Gastrocnemius medialis (tissue), 4 donors: Measurements from ENCODE around the gene PRR22. TPM values are rescaled to one million over a fixed set of nuclear protein-coding genes. Genes with fewer than 3 reads are reported as not detected.

Experiments
- ATAC-seq, 2 donors: fragments of 150-250 bp; one replicate each; pipeline ENCODE4 v1.9.1; 2016
- DNase-seq, 2 donors: peaks; one replicate each; pipeline ENCODE4 v3.0.0-alpha.2; 2019
- H3K27ac ChIP-seq, 4 donors: fragments of 200-600 bp; sonication (generic); 1 replicate in 1 of 4; 2 replicates in 3 of 4; pipeline ENCODE4 v1.5.1; 2016 to 2018; ENCODE audit warnings: mild to moderate bottlenecking in 2 of 4, moderate library complexity in 1 of 4
- H3K27me3 ChIP-seq, 3 donors: fragments of 200-600 bp; sonication (generic) in 2 of 3; 1 replicate in 1 of 3; 2 replicates in 2 of 3; pipeline versions ENCODE4 v1.5.1 to v1.6.0; 2016 to 2019; ENCODE audit warnings: mild to moderate bottlenecking in 1 of 3, moderate library complexity in 1 of 3
- H3K36me3 ChIP-seq, 2 donors: fragments of 200-600 bp; sonication (generic) in 1 of 2; one replicate each; pipeline ENCODE4 v1.5.1; 2017 to 2018
- H3K4me1 ChIP-seq, 2 donors: fragments of 200-600 bp; sonication (generic) in 1 of 2; one replicate each; pipeline ENCODE4 v1.5.1; 2016 to 2017; ENCODE audit warnings: mild to moderate bottlenecking in 2 of 2
- H3K4me3 ChIP-seq, 4 donors: fragments of 200-600 bp; sonication (generic) in 3 of 4; 1 replicate in 1 of 4; 2 replicates in 3 of 4; pipeline ENCODE4 v1.5.1; 2016 to 2019; ENCODE audit warnings: mild to moderate bottlenecking in 2 of 4
- H3K9me3 ChIP-seq, 3 donors: fragments of 200-600 bp; sonication (generic) in 2 of 3; 1 replicate in 1 of 3; 2 replicates in 2 of 3; pipeline ENCODE4 v1.5.1; 2016 to 2019
- POLR2A ChIP-seq, 2 donors: fragments of 450-650 bp; IDR thresholded peaks; one replicate each; pipeline ENCODE4 v1.6.1; 2017; ENCODE audit warnings: antibody characterized with exemption in 2 of 2, mild to moderate bottlenecking in 2 of 2, moderate library complexity in 2 of 2
- in situ Hi-C, 4 donors: fragments of 200-750 bp; cut with MboI; loops; one replicate each; pipeline versions ENCODE4 v1.15.0 to v1.8.0; 2017; ENCODE audit warnings: low sequenced_read_pairs in 4 of 4
- intact Hi-C: fragments of 100-400 bp; cut with DNase I; formaldehyde crosslinking; loops from one replicate; pipeline ENCODE4 v1.15.1; 2023; ENCODE audit warnings: low total_unique reads
- total RNA-seq, 4 donors: library from RNA; depleted of rRNA; stranded (reverse); fragments of >200 nt; gene quantifications; one replicate each; pipeline versions ENCODE4 v1.1.0 to v1.2.3, GENCODE V29; 2016
- TF ChIP-seq, protein P1 (sequence below), 5 experiments: fragments of 450-650 bp in 3 of 5; fragments of 200-600 bp in 2 of 5; sonication (generic) in 2 of 5; IDR thresholded peaks in 4 of 5; conservative IDR thresholded peaks in 1 of 5; 1 replicate in 4 of 5; 2 replicates in 1 of 5; pipeline ENCODE4 v1.5.1; 2016 to 2019; ENCODE audit warnings: antibody characterized with exemption in 5 of 5, mild to moderate bottlenecking in 3 of 5, moderate library complexity in 3 of 5

PRR22 gene
- total RNA-seq, 4 donors from 2014 or later, result 0.24 to 1.0 TPM; not detected in 2

DNA sequence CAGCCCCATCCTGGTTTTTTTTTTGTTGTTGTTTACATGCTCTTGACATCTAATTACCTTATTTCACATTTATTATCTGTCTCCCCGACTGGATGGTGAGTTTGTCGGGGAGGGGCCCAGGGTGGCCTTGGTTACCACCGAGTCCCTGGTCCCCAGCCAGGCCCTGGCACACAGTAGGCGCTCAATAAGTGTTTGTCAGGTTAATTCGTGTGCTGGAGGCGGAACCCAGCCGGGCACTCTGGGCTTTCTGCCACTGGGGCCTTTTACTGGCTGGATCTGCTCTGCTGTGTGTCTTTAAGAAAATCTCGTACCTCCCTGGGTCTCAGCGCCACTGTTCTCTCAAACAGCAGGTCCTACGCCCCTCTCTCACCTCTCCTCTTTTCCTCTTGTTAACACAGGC, 24.9 kb upstream of the PRR22 start:
- ATAC-seq, result no peak
- H3K9me3 ChIP-seq, result no peaks in the 10 kb centered on the region
- in situ Hi-C loops (no loop called here), intact Hi-C loops (no loop called here)
- TF ChIP-seq, protein P1, sequence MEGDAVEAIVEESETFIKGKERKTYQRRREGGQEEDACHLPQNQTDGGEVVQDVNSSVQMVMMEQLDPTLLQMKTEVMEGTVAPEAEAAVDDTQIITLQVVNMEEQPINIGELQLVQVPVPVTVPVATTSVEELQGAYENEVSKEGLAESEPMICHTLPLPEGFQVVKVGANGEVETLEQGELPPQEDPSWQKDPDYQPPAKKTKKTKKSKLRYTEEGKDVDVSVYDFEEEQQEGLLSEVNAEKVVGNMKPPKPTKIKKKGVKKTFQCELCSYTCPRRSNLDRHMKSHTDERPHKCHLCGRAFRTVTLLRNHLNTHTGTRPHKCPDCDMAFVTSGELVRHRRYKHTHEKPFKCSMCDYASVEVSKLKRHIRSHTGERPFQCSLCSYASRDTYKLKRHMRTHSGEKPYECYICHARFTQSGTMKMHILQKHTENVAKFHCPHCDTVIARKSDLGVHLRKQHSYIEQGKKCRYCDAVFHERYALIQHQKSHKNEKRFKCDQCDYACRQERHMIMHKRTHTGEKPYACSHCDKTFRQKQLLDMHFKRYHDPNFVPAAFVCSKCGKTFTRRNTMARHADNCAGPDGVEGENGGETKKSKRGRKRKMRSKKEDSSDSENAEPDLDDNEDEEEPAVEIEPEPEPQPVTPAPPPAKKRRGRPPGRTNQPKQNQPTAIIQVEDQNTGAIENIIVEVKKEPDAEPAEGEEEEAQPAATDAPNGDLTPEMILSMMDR (IDR thresholded peaks at IDR 0.05 in 4 of 5, conservative IDR thresholded peaks at IDR 0.05 in 1 of 5), result no peak
- TF ChIP-seq POLR2A (IDR thresholded peaks at IDR 0.05), result no peak
- H3K36me3 ChIP-seq, result no peaks in the 10 kb centered on the region
- H3K27ac ChIP-seq, result no peak overlapping the region
- no peaks in the 10 kb centered on the region for H3K4me1 ChIP-seq
- no peak overlapping the region for H3K4me3 ChIP-seq
- DNase-seq, result no peak
- H3K27me3 ChIP-seq, result peaks cover 13 to 27% (median 16%) of the 10 kb centered on the region in 3 donors

- H3K4me3 ChIP-seq, result no peak overlapping the region
- no peak for ATAC-seq
- no peak for DNase-seq
- peaks cover 17 to 29% (median 18%) of the 10 kb centered on the region in 3 donors for H3K27me3 ChIP-seq
- in situ Hi-C loops, result no loop called here
- H3K4me1 ChIP-seq, result no peaks in the 10 kb centered on the region
- H3K27ac ChIP-seq, result no peak overlapping the region
- H3K9me3 ChIP-seq, result no peaks in the 10 kb centered on the region
- H3K36me3 ChIP-seq, result no peaks in the 10 kb centered on the region
- TF ChIP-seq, protein P1 (IDR thresholded peaks at IDR 0.05 in 4 of 5, conservative IDR thresholded peaks at IDR 0.05 in 1 of 5), result no peak
- no peak for TF ChIP-seq POLR2A (IDR thresholded peaks at IDR 0.05)
- intact Hi-C loops, result no loop called here
Observed at GRCh38 chr19:5809053-5809452, 24.5 kb upstream of the PRR22 start.

- DNase-seq, result no peak
- TF ChIP-seq, protein P1 (IDR thresholded peaks at IDR 0.05 in 4 of 5, conservative IDR thresholded peaks at IDR 0.05 in 1 of 5), result no peak
- no peak for TF ChIP-seq POLR2A (IDR thresholded peaks at IDR 0.05)
- H3K36me3 ChIP-seq, result no peaks in the 10 kb centered on the region
- H3K27ac ChIP-seq, result no peak overlapping the region
- peaks cover 22 to 31% (median 25%) of the 10 kb centered on the region in 3 donors for H3K27me3 ChIP-seq
- H3K4me1 ChIP-seq, result peaks cover 0 to 4% of the 10 kb centered on the region in 2 donors
- in situ Hi-C loops (no loop called here), intact Hi-C loops (no loop called here)
- ATAC-seq, result no peak
- H3K9me3 ChIP-seq, result no peaks in the 10 kb centered on the region
- H3K4me3 ChIP-seq, result no peak overlapping the region
Observed at GRCh38 chr19:5808120-5808816, 23.7 kb upstream of the PRR22 start.

GRCh38 chr19:5806905-5807304, 22.4 kb upstream of the PRR22 start:
- DNase-seq (no peak), ATAC-seq (no peak)
- Histone ChIP-seq H3K27me3 (peaks cover 34 to 45% (median 38%) of the 10 kb centered on the region in 3 donors), H3K4me3 (no peak overlapping the region), H3K27ac (no peak overlapping the region), H3K36me3 (no peaks in the 10 kb centered on the region), H3K4me1 (peaks cover 0 to 4% of the 10 kb centered on the region in 2 donors), H3K9me3 (no peaks in the 10 kb centered on the region)
- in situ Hi-C loops, result no loop called here
- TF ChIP-seq, protein P1 (IDR thresholded peaks at IDR 0.05 in 4 of 5, conservative IDR thresholded peaks at IDR 0.05 in 1 of 5), result no peak
- no peak for TF ChIP-seq POLR2A (IDR thresholded peaks at IDR 0.05)
- intact Hi-C loops, result no loop called here
